Astrocyte of the cerebellum (primary cell): ENCODE results near the gene PIGX.

Source experiments
- DNase-seq: peaks from one replicate; pipeline ENCODE4 v3.0.0-alpha.2; 2011; ENCODE audit warnings: low read depth
- H3K4me3 ChIP-seq: 2 replicates; pipeline ENCODE4 v1.5.1; 2011; ENCODE audit warnings: mild to moderate bottlenecking, low read depth, low read length, moderate library complexity
- in situ Hi-C: cut with HindIII; loops from 2 replicates; pipeline ENCODE4 v1.10.0; 2017; ENCODE audit warnings: low sequenced_read_pairs
- TF ChIP-seq, protein P1 (sequence below): IDR thresholded peaks from 2 replicates; pipeline ENCODE4 v1.5.1; 2012; ENCODE audit warnings: low read length, low read depth, moderate library complexity, mild to moderate bottlenecking; ENCODE audit errors: missing control alignments

Gene PIGX

GRCh38 chr3:196756732-196757131 lies 44.6 kb downstream of the PIGX start:
- DNase-seq: no peak
- TF ChIP-seq, protein P1, sequence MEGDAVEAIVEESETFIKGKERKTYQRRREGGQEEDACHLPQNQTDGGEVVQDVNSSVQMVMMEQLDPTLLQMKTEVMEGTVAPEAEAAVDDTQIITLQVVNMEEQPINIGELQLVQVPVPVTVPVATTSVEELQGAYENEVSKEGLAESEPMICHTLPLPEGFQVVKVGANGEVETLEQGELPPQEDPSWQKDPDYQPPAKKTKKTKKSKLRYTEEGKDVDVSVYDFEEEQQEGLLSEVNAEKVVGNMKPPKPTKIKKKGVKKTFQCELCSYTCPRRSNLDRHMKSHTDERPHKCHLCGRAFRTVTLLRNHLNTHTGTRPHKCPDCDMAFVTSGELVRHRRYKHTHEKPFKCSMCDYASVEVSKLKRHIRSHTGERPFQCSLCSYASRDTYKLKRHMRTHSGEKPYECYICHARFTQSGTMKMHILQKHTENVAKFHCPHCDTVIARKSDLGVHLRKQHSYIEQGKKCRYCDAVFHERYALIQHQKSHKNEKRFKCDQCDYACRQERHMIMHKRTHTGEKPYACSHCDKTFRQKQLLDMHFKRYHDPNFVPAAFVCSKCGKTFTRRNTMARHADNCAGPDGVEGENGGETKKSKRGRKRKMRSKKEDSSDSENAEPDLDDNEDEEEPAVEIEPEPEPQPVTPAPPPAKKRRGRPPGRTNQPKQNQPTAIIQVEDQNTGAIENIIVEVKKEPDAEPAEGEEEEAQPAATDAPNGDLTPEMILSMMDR: no peak
- no peak overlapping the region for H3K4me3 ChIP-seq
- in situ Hi-C loops: no loop called here

DNA sequence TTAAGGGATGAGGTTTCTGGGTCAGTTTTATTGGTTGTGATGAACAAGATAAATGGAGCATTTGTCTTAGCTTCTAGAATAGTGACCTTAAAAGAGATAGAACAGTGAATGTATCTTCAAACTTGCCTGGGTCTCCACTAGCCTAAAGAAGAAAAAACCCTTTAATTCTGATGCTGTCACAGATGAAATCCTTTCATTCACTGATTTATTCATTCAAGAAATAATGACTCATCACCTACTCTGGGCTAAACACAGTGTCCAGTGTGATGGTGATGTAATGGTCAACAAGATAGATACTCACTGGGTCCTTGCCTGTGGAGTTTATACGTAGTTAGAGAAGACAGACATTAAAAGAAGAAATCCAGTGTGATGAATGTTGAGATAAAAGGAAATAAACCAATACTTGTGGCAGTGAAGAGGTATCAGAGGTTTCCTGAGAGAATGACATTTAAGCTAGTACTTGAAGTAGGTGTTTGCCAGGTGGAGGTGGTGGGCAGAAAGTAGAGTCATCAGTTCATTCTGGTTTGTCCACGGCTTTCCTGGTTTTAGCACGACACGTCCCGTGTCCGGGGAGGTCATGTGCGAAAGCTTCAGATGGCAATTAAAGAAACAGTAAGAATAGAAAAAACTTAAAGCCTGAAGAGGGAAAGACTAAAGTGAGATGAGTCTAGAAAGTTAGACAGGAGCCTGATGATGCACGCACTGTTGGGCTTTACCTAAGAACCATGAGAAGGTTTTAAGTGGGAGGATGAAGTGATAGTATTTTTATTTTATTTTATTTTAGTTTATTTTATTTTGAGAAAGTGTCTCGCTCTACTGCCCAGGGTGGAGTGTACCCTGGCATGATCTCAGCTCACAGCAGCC lies 45.9 kb downstream of the PIGX start:
- TF ChIP-seq, protein P1: no peak
- in situ Hi-C loops: no loop called here
- peak; percentile 22 for DNase-seq
- H3K4me3 ChIP-seq: no peak overlapping the region

- TF ChIP-seq, protein P1: no peak
- no peak for DNase-seq
- in situ Hi-C loops: no loop called here
- H3K4me3 ChIP-seq: no peak overlapping the region
Measured at GRCh38 chr3:196763179-196763578, 51.0 kb downstream of the PIGX start.

- in situ Hi-C loops: no loop called here
- H3K4me3 ChIP-seq: no peak overlapping the region
- TF ChIP-seq, protein P1: no peak
- no peak for DNase-seq
Measured at GRCh38 chr3:196765454-196765853, 53.3 kb downstream of the PIGX start.

- DNase-seq: no peak
- H3K4me3 ChIP-seq: no peak overlapping the region
- in situ Hi-C loops: no loop called here
- TF ChIP-seq, protein P1: no peak
Measured at GRCh38 chr3:196771067-196771466, 58.9 kb downstream of the PIGX start.

DNA sequence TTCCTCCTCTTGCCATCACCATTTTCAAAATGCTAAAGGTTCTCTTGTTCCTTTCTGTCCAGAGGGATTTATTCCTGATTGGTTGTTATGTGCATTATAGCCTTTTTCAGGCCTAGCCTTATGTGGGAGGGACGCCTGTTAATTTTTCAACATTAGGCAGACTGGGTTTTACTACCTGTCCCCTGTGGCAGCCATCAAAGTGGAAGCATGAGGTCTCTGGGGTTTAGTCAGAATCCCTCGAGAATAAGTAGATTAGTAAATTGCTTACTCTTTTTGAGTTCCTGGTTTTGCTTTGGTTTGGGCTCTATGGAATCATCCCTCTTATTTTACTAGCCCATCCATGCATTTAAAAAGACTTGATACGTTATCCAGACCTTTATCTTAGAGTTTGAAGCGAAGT lies 59.9 kb downstream of the PIGX start:
- no peak for DNase-seq
- in situ Hi-C loops: no loop called here
- TF ChIP-seq, protein P1: no peak
- H3K4me3 ChIP-seq: no peak overlapping the region
